DOHH2 (cell line): ENCODE data around the gene CCR2.

ENCODE experiments used
- H3F3A ChIP-seq: fragments of 200-600 bp; sonication (generic), shearing (Covaris generic); 2 replicates; pipeline ENCODE4 v1.6.0; 2016; ENCODE audit warnings: antibody characterized with exemption, mild to moderate bottlenecking; ENCODE audit not compliant: control insufficient read depth, insufficient read depth
- H3K27ac ChIP-seq: fragments of 200-600 bp; sonication (generic); 2 replicates; pipeline ENCODE4 v1.5.1; 2014; ENCODE audit warnings: low read depth, mild to moderate bottlenecking, low read length, moderate library complexity
- H3K27me3 ChIP-seq: fragments of 200-600 bp; sonication (generic); 2 replicates; pipeline ENCODE4 v1.6.1; 2014; ENCODE audit warnings: mild to moderate bottlenecking, low read length, mixed read lengths; ENCODE audit not compliant: control insufficient read depth
- H3K36me3 ChIP-seq: fragments of 200-600 bp; sonication (generic); 2 replicates; pipeline ENCODE4 v1.6.1; 2014; ENCODE audit warnings: mild to moderate bottlenecking, low read length, moderate library complexity, mixed read lengths; ENCODE audit not compliant: control insufficient read depth
- H3K4me1 ChIP-seq: fragments of 200-600 bp; sonication (generic); 2 replicates; pipeline ENCODE4 v1.6.1; 2014; ENCODE audit warnings: mild to moderate bottlenecking, low read length, mixed read lengths; ENCODE audit not compliant: control insufficient read depth
- H3K4me2 ChIP-seq: fragments of 200-600 bp; sonication (generic); 2 replicates; pipeline ENCODE4 v1.6.0; 2014; ENCODE audit warnings: mild to moderate bottlenecking, low read length, moderate library complexity
- H3K4me3 ChIP-seq: fragments of 200-600 bp; sonication (generic); 2 replicates; pipeline ENCODE4 v1.5.1; 2014; ENCODE audit warnings: mild to moderate bottlenecking, low read length, mixed read lengths
- H3K79me2 ChIP-seq: fragments of 200-600 bp; sonication (generic); 2 replicates; pipeline ENCODE4 v1.6.1; 2014; ENCODE audit warnings: mild to moderate bottlenecking, low read length, mixed read lengths; ENCODE audit not compliant: control insufficient read depth
- H3K9me2 ChIP-seq: fragments of 200-600 bp; sonication (generic); replicated peaks from 2 replicates; pipeline ENCODE4 v1.6.1; 2014; ENCODE audit warnings: mild to moderate bottlenecking, low read length, mixed read lengths; ENCODE audit not compliant: control insufficient read depth
- H3K9me3 ChIP-seq: fragments of 200-600 bp; sonication (generic); 2 replicates; pipeline ENCODE4 v1.6.1; 2014; ENCODE audit warnings: antibody characterized with exemption, low read length, mixed read lengths; ENCODE audit not compliant: control insufficient read depth, insufficient read depth
- H4K20me1 ChIP-seq: fragments of 200-600 bp; sonication (generic); 2 replicates; pipeline ENCODE4 v1.6.0; 2014; ENCODE audit warnings: low read depth, mild to moderate bottlenecking, antibody characterized with exemption, low read length, moderate library complexity; ENCODE audit not compliant: control insufficient read depth, insufficient read depth
- EZH2phosphoT487 ChIP-seq: fragments of 200-600 bp; sonication (generic); IDR thresholded peaks from 2 replicates; pipeline ENCODE4 v1.6.1; 2017; ENCODE audit warnings: borderline replicate concordance, mild to moderate bottlenecking, antibody characterized with exemption, low read length, moderate library complexity, mixed read lengths
- TF ChIP-seq, protein P1 (sequence below): fragments of 200-600 bp; sonication (generic); IDR thresholded peaks from one replicate; pipeline ENCODE4 v1.5.1; 2014; ENCODE audit warnings: antibody characterized with exemption, mild to moderate bottlenecking, low read depth, low read length; ENCODE audit not compliant: poor library complexity, severe bottlenecking

Gene CCR2

DNA sequence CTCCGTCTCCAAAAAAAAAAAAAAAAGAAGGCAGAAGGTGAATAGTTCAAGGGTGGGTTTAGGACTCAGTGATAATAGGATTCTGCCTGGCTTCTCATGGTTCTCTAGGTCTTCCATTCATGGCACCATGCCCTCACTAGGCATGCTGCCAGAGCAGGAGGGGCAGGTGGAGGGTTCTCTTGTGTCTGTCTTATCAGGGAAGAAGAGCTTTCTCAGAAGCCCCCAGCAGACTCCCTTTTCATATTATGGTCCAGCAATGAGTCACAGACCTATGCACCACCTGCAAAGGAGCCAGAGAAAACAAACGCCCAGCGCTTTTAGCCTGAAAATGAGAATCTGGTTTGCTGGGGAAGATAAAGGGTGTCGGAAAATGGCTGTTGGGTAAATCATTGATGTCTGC lies 3.0 kb downstream of the CCR2 start:
- no peak overlapping the region for H3K4me2 ChIP-seq
- no peaks in the 10 kb centered on the region for H3K9me3 ChIP-seq
- H3K36me3 ChIP-seq, result no peaks in the 10 kb centered on the region
- H3F3A ChIP-seq, result no peaks in the 10 kb centered on the region
- no peaks in the 10 kb centered on the region for H3K4me1 ChIP-seq
- peaks cover 55% of the 10 kb centered on the region for H3K27me3 ChIP-seq
- H3K4me3 ChIP-seq, result no peak overlapping the region
- H3K9me2 ChIP-seq, result no peaks in the 10 kb centered on the region
- H3K27ac ChIP-seq, result no peak overlapping the region
- H4K20me1 ChIP-seq, result no peaks in the 10 kb centered on the region
- TF ChIP-seq EZH2phosphoT487, result no peak
- TF ChIP-seq, protein P1, sequence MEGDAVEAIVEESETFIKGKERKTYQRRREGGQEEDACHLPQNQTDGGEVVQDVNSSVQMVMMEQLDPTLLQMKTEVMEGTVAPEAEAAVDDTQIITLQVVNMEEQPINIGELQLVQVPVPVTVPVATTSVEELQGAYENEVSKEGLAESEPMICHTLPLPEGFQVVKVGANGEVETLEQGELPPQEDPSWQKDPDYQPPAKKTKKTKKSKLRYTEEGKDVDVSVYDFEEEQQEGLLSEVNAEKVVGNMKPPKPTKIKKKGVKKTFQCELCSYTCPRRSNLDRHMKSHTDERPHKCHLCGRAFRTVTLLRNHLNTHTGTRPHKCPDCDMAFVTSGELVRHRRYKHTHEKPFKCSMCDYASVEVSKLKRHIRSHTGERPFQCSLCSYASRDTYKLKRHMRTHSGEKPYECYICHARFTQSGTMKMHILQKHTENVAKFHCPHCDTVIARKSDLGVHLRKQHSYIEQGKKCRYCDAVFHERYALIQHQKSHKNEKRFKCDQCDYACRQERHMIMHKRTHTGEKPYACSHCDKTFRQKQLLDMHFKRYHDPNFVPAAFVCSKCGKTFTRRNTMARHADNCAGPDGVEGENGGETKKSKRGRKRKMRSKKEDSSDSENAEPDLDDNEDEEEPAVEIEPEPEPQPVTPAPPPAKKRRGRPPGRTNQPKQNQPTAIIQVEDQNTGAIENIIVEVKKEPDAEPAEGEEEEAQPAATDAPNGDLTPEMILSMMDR, result no peak
- H3K79me2 ChIP-seq, result no peaks in the 10 kb centered on the region

DNA sequence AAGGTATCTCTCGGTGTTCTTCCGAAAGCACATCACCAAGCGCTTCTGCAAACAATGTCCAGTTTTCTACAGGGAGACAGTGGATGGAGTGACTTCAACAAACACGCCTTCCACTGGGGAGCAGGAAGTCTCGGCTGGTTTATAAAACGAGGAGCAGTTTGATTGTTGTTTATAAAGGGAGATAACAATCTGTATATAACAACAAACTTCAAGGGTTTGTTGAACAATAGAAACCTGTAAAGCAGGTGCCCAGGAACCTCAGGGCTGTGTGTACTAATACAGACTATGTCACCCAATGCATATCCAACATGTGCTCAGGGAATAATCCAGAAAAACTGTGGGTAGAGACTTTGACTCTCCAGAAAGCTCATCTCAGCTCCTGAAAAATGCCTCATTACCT lies 4.6 kb downstream of the CCR2 start:
- Histone ChIP-seq H3K9me2 (no peaks in the 10 kb centered on the region), H3K36me3 (no peaks in the 10 kb centered on the region), H3K79me2 (no peaks in the 10 kb centered on the region), H3K27me3 (peaks cover 56% of the 10 kb centered on the region), H3K27ac (no peak overlapping the region), H4K20me1 (no peaks in the 10 kb centered on the region), H3K4me1 (no peaks in the 10 kb centered on the region), H3K4me3 (no peak overlapping the region), H3F3A (no peaks in the 10 kb centered on the region), H3K9me3 (no peaks in the 10 kb centered on the region), H3K4me2 (no peak overlapping the region)
- TF ChIP-seq, protein P1, result no peak
- no peak for TF ChIP-seq EZH2phosphoT487

DNA sequence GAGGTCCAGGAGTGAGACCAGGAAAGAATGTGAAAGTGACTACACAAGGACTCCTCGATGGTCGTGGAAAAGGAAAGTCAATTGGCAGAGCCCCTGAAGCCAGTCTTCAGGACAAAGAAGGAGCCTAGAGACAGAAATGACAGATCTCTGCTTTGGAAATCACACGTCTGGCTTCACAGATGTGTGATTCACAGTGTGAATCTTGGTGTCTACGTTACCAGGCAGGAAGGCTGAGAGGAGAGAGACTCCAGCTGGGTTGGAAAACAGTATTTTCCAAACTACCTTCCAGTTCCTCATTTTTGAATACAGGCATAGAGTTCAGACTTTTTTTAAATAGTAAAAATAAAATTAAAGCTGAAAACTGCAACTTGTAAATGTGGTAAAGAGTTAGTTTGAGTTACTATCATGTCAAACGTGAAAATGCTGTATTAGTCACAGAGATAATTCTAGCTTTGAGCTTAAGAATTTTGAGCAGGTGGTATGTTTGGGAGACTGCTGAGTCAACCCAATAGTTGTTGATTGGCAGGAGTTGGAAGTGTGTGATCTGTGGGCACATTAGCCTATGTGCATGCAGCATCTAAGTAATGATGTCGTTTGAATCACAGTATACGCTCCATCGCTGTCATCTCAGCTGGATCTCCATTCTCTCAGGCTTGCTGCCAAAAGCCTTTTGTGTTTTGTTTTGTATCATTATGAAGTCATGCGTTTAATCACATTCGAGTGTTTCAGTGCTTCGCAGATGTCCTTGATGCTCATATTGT lies 6.0 kb downstream of the CCR2 start:
- H3K4me2 ChIP-seq, result no peak overlapping the region
- H3K36me3 ChIP-seq, result no peaks in the 10 kb centered on the region
- peaks cover 54% of the 10 kb centered on the region for H3K27me3 ChIP-seq
- no peak for TF ChIP-seq EZH2phosphoT487
- TF ChIP-seq, protein P1, result no peak
- no peak overlapping the region for H3K27ac ChIP-seq
- H3K9me2 ChIP-seq, result no peaks in the 10 kb centered on the region
- no peaks in the 10 kb centered on the region for H4K20me1 ChIP-seq
- no peaks in the 10 kb centered on the region for H3K9me3 ChIP-seq
- H3K79me2 ChIP-seq, result no peaks in the 10 kb centered on the region
- H3K4me3 ChIP-seq, result no peak overlapping the region
- no peaks in the 10 kb centered on the region for H3F3A ChIP-seq
- no peaks in the 10 kb centered on the region for H3K4me1 ChIP-seq
